Esophagus squamous epithelium (tissue), 5 donors: ENCODE data around the gene FOXF1. TPM values are rescaled to one million over a fixed set of nuclear protein-coding genes. Genes with fewer than 3 reads are reported as not detected.

Experiments
- DNase-seq: peaks from one replicate; lab custom pipeline; 2025; lab: John Stamatoyannopoulos, UW
- H3K27ac ChIP-seq, 4 donors: fragments of 200-600 bp; sonication (generic); one replicate each; pipeline ENCODE4 v1.5.1; 2016 to 2019; ENCODE audit warnings: mild to moderate bottlenecking in 1 of 4
- H3K27me3 ChIP-seq, 4 donors: fragments of 200-600 bp; sonication (generic); 1 replicate in 3 of 4; 2 replicates in 1 of 4; pipeline versions ENCODE4 v1.5.1 to v1.6.0; 2017 to 2021; ENCODE audit warnings: antibody characterized with exemption in 1 of 4
- H3K36me3 ChIP-seq, 3 donors: fragments of 200-600 bp; sonication (generic); one replicate each; pipeline ENCODE4 v1.5.1; 2016 to 2019
- H3K4me1 ChIP-seq, 3 donors: fragments of 200-600 bp; sonication (generic); one replicate each; pipeline ENCODE4 v1.5.1; 2017 to 2019
- H3K4me3 ChIP-seq, 4 donors: fragments of 200-600 bp; sonication (generic); 1 replicate in 3 of 4; 2 replicates in 1 of 4; pipeline ENCODE4 v1.5.1; 2016 to 2019; ENCODE audit warnings: mild to moderate bottlenecking in 2 of 4, moderate library complexity in 1 of 4
- H3K9me3 ChIP-seq, 3 donors: fragments of 200-600 bp; sonication (generic); one replicate each; pipeline ENCODE4 v1.5.1; 2016 to 2019
- POLR2A ChIP-seq, 4 donors: fragments of 450-650 bp; IDR thresholded peaks; one replicate each; pipeline ENCODE4 v1.6.1; 2017; ENCODE audit warnings: antibody characterized with exemption in 4 of 4, mild to moderate bottlenecking in 4 of 4, moderate library complexity in 3 of 4
- WGBS, 2 donors: methylation state at CpG; one replicate each; pipeline ENCODE4 v1.1.5; 2018; 5-methylcytosine and 5-hydroxymethylcytosine counted together
- intact Hi-C: fragments of 100-400 bp; cut with DNase I; formaldehyde crosslinking; loops from one replicate; pipeline ENCODE4 v1.15.0; 2022
- total RNA-seq, 4 donors: library from RNA; depleted of rRNA; stranded (reverse); fragments of >200 nt; gene quantifications; one replicate each; pipeline ENCODE4 v1.1.0, GENCODE V29; 2016
- TF ChIP-seq, protein P1 (sequence below), 6 experiments: fragments of 450-650 bp in 4 of 6; fragments of 200-600 bp in 2 of 6; sonication (generic) in 2 of 6; IDR thresholded peaks; one replicate each; pipeline ENCODE4 v1.5.1; 2016 to 2019; ENCODE audit warnings: antibody characterized with exemption in 6 of 6, mild to moderate bottlenecking in 4 of 6, moderate library complexity in 4 of 6
- donor health status: DM: yes; HTN: yes; CAD: no.

Gene FOXF1
- total RNA-seq, 4 donors from 2014 or later: 0.76 to 8.6 (median 3.0) TPM

- peaks cover 3 to 100% (median 26%) of the 10 kb centered on the region in 4 donors for H3K27me3 ChIP-seq
- peak overlapping the region; percentile 39 to 69 (median 64) for H3K4me3 ChIP-seq
- H3K4me1 ChIP-seq: peaks cover 19 to 58% (median 34%) of the 10 kb centered on the region in 3 donors
- WGBS, 2 donors: 20 to 28% methylated on average over 2 to 11 of the region's 24 CpGs
- no peak for DNase-seq
- no peaks in the 10 kb centered on the region for H3K36me3 ChIP-seq
- TF ChIP-seq POLR2A (IDR thresholded peaks at IDR 0.05): no peak
- TF ChIP-seq, protein P1, sequence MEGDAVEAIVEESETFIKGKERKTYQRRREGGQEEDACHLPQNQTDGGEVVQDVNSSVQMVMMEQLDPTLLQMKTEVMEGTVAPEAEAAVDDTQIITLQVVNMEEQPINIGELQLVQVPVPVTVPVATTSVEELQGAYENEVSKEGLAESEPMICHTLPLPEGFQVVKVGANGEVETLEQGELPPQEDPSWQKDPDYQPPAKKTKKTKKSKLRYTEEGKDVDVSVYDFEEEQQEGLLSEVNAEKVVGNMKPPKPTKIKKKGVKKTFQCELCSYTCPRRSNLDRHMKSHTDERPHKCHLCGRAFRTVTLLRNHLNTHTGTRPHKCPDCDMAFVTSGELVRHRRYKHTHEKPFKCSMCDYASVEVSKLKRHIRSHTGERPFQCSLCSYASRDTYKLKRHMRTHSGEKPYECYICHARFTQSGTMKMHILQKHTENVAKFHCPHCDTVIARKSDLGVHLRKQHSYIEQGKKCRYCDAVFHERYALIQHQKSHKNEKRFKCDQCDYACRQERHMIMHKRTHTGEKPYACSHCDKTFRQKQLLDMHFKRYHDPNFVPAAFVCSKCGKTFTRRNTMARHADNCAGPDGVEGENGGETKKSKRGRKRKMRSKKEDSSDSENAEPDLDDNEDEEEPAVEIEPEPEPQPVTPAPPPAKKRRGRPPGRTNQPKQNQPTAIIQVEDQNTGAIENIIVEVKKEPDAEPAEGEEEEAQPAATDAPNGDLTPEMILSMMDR (IDR thresholded peaks at IDR 0.05): no peak
- H3K27ac ChIP-seq: peak overlapping the region; percentile 78 to 95 (median 94)
- intact Hi-C loops: no loop called here
- no peaks in the 10 kb centered on the region for H3K9me3 ChIP-seq
Measured at GRCh38 chr16:86512301-86512859, 2.1 kb downstream of the FOXF1 start.

DNA sequence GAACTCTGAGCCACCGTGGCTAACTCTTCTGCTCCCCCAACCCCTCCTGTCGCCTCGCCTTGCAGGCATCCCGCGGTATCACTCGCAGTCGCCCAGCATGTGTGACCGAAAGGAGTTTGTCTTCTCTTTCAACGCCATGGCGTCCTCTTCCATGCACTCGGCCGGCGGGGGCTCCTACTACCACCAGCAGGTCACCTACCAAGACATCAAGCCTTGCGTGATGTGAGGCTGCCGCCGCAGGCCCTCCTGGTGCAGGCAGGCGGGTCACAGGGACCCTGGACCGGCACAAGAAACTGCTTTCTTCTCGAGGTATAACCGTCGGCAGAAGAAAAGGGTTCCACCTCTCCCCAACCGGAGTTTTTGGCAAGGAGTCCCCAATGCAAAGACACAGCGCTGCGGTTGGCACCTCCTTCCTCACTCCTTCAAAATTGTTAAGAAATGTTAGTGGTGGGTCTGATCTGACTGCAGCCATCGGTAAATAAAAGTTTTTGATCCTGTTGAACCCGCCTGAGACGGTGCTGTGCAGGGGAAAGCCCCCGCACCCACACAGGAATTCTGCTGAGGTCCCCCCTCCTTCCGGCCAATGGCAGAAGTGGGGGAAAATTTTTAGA is 2.6 kb downstream of the FOXF1 start:
- intact Hi-C loops: no loop called here
- Histone ChIP-seq H3K27ac (peak overlapping the region; percentile 78 to 95 (median 94)), H3K36me3 (no peaks in the 10 kb centered on the region), H3K4me1 (peaks cover 20 to 56% (median 34%) of the 10 kb centered on the region in 3 donors), H3K4me3 (peak overlapping the region; percentile 39 to 69 (median 64)), H3K9me3 (no peaks in the 10 kb centered on the region), H3K27me3 (peaks cover 3 to 100% (median 22%) of the 10 kb centered on the region in 4 donors)
- DNase-seq: no peak
- 23 to 35% methylated on average over 6 to 15 of the region's 29 CpGs for WGBS, 2 donors
- no peak for TF ChIP-seq POLR2A (IDR thresholded peaks at IDR 0.05)
- TF ChIP-seq, protein P1 (IDR thresholded peaks at IDR 0.05): no peak

- Histone ChIP-seq H3K4me3 (peak overlapping the region; percentile 39 to 69 (median 64)), H3K4me1 (peaks cover 12 to 56% (median 28%) of the 10 kb centered on the region in 3 donors), H3K36me3 (no peaks in the 10 kb centered on the region), H3K27ac (peak overlapping the region; percentile 78 to 95 (median 94)), H3K9me3 (no peaks in the 10 kb centered on the region), H3K27me3 (peaks cover 3 to 100% (median 17%) of the 10 kb centered on the region in 4 donors)
- intact Hi-C loops: no loop called here
- no peak for DNase-seq
- 42 to 44% methylated on average over 35 of the region's 35 CpGs for WGBS, 2 donors
- TF ChIP-seq POLR2A (IDR thresholded peaks at IDR 0.05): no peak
- TF ChIP-seq, protein P1 (IDR thresholded peaks at IDR 0.05): no peak
Measured at GRCh38 chr16:86513471-86514277, 3.3 kb downstream of the FOXF1 start.

- no peak for DNase-seq
- TF ChIP-seq, protein P1 (IDR thresholded peaks at IDR 0.05): no peak
- TF ChIP-seq POLR2A (IDR thresholded peaks at IDR 0.05): no peak
- H3K27me3 ChIP-seq: peaks cover 3 to 100% (median 16%) of the 10 kb centered on the region in 4 donors
- H3K36me3 ChIP-seq: no peaks in the 10 kb centered on the region
- 23 to 38% methylated on average over 18 of the region's 18 CpGs for WGBS, 2 donors
- no peaks in the 10 kb centered on the region for H3K9me3 ChIP-seq
- H3K4me3 ChIP-seq: peak overlapping the region; percentile 21 to 69 (median 64)
- peaks cover 11 to 54% (median 17%) of the 10 kb centered on the region in 3 donors for H3K4me1 ChIP-seq
- H3K27ac ChIP-seq: peak overlapping the region; percentile 68 to 95 (median 89)
- intact Hi-C loops: loop anchor here (5.0 kb wide), 2 partner anchors 317 to 437 kb away; no protein-coding TSS in a partner anchor
Measured at GRCh38 chr16:86514481-86515376, 4.4 kb downstream of the FOXF1 start.
